ENCODE results near the gene C22orf15.

Gene C22orf15

GRCh38 chr22:23752090-23752691, 10.6 kb upstream of the C22orf15 start:
- H3K4me3 ChIP-seq (ENCODE audit: low read depth in 1 of 2, low read length in 2 of 2): no peak overlapping the region
- no peaks in the 10 kb centered on the region for H3K9me3 ChIP-seq (ENCODE audit: control insufficient read depth in 1 of 2, low read length in 2 of 2)
- H3K27me3 ChIP-seq (ENCODE audit: low read depth, low read length): no peaks in the 10 kb centered on the region
- no peaks in the 10 kb centered on the region for H3K36me3 ChIP-seq (ENCODE audit: control insufficient read depth in 1 of 2, insufficient read depth in 2 of 2, low read length in 2 of 2)
- H3K27ac ChIP-seq (ENCODE audit: low read length): no peak overlapping the region
- H3K4me1 ChIP-seq (ENCODE audit: control insufficient read depth in 1 of 2, insufficient read depth in 2 of 2, low read length in 2 of 2): peaks cover 7 to 19% of the 10 kb centered on the region in 2 donors

- Histone ChIP-seq H3K9me3 (ENCODE audit: control insufficient read depth in 1 of 2, low read length in 2 of 2) (no peaks in the 10 kb centered on the region), H3K4me1 (ENCODE audit: control insufficient read depth in 1 of 2, insufficient read depth in 2 of 2, low read length in 2 of 2) (peaks cover 7 to 19% of the 10 kb centered on the region in 2 donors), H3K27ac (ENCODE audit: low read length) (no peak overlapping the region), H3K36me3 (ENCODE audit: control insufficient read depth in 1 of 2, insufficient read depth in 2 of 2, low read length in 2 of 2) (no peaks in the 10 kb centered on the region), H3K4me3 (ENCODE audit: low read depth in 1 of 2, low read length in 2 of 2) (no peak overlapping the region), H3K27me3 (ENCODE audit: low read depth, low read length) (no peaks in the 10 kb centered on the region)
Measured at GRCh38 chr22:23752750-23753149, 10.0 kb upstream of the C22orf15 start.

GRCh38 chr22:23753385-23753784, 9.4 kb upstream of the C22orf15 start:
- H3K9me3 ChIP-seq (ENCODE audit: control insufficient read depth in 1 of 2, low read length in 2 of 2): no peaks in the 10 kb centered on the region
- H3K27me3 ChIP-seq (ENCODE audit: low read depth, low read length): no peaks in the 10 kb centered on the region
- H3K4me1 ChIP-seq (ENCODE audit: control insufficient read depth in 1 of 2, insufficient read depth in 2 of 2, low read length in 2 of 2): peaks cover 7 to 19% of the 10 kb centered on the region in 2 donors
- no peak overlapping the region for H3K27ac ChIP-seq (ENCODE audit: low read length)
- no peak overlapping the region for H3K4me3 ChIP-seq (ENCODE audit: low read depth in 1 of 2, low read length in 2 of 2)
- H3K36me3 ChIP-seq (ENCODE audit: control insufficient read depth in 1 of 2, insufficient read depth in 2 of 2, low read length in 2 of 2): no peaks in the 10 kb centered on the region

GRCh38 chr22:23754220-23754919, 8.4 kb upstream of the C22orf15 start, which contains the start of gene VPREB3:
Gene VPREB3, minus strand, starts transcription at chr22:23754425. Its CDS starts 62 bp downstream, at chr22:23754363.
- Histone ChIP-seq H3K27me3 (ENCODE audit: low read depth, low read length) (no peaks in the 10 kb centered on the region), H3K9me3 (ENCODE audit: control insufficient read depth in 1 of 2, low read length in 2 of 2) (no peaks in the 10 kb centered on the region), H3K27ac (ENCODE audit: low read length) (no peak within 1 kb of the TSS), H3K4me3 (ENCODE audit: low read depth in 1 of 2, low read length in 2 of 2) (no peak within 1 kb of the TSS), H3K36me3 (ENCODE audit: control insufficient read depth in 1 of 2, insufficient read depth in 2 of 2, low read length in 2 of 2) (no peaks in the 10 kb centered on the region), H3K4me1 (ENCODE audit: control insufficient read depth in 1 of 2, insufficient read depth in 2 of 2, low read length in 2 of 2) (peaks cover 7 to 19% of the 10 kb centered on the region in 2 donors)

GRCh38 chr22:23754980-23755636, 7.7 kb upstream of the C22orf15 start:
- H3K27me3 ChIP-seq (ENCODE audit: low read depth, low read length): no peaks in the 10 kb centered on the region
- no peaks in the 10 kb centered on the region for H3K9me3 ChIP-seq (ENCODE audit: control insufficient read depth in 1 of 2, low read length in 2 of 2)
- no peaks in the 10 kb centered on the region for H3K36me3 ChIP-seq (ENCODE audit: control insufficient read depth in 1 of 2, insufficient read depth in 2 of 2, low read length in 2 of 2)
- no peak overlapping the region for H3K27ac ChIP-seq (ENCODE audit: low read length)
- H3K4me3 ChIP-seq (ENCODE audit: low read depth in 1 of 2, low read length in 2 of 2): no peak overlapping the region
- H3K4me1 ChIP-seq (ENCODE audit: control insufficient read depth in 1 of 2, insufficient read depth in 2 of 2, low read length in 2 of 2): peaks cover 2 to 13% of the 10 kb centered on the region in 2 donors

- no peak overlapping the region for H3K27ac ChIP-seq (ENCODE audit: low read length)
- H3K4me3 ChIP-seq (ENCODE audit: low read depth in 1 of 2, low read length in 2 of 2): no peak overlapping the region
- no peaks in the 10 kb centered on the region for H3K36me3 ChIP-seq (ENCODE audit: control insufficient read depth in 1 of 2, insufficient read depth in 2 of 2, low read length in 2 of 2)
- no peaks in the 10 kb centered on the region for H3K27me3 ChIP-seq (ENCODE audit: low read depth, low read length)
- H3K9me3 ChIP-seq (ENCODE audit: control insufficient read depth in 1 of 2, low read length in 2 of 2): no peaks in the 10 kb centered on the region
- H3K4me1 ChIP-seq (ENCODE audit: control insufficient read depth in 1 of 2, insufficient read depth in 2 of 2, low read length in 2 of 2): peaks cover 0 to 7% of the 10 kb centered on the region in 2 donors
Measured at GRCh38 chr22:23755711-23756110, 7.1 kb upstream of the C22orf15 start.

- Histone ChIP-seq H3K4me3 (ENCODE audit: low read depth in 1 of 2, low read length in 2 of 2) (no peak overlapping the region), H3K36me3 (ENCODE audit: control insufficient read depth in 1 of 2, insufficient read depth in 2 of 2, low read length in 2 of 2) (no peaks in the 10 kb centered on the region), H3K27ac (ENCODE audit: low read length) (no peak overlapping the region), H3K4me1 (ENCODE audit: control insufficient read depth in 1 of 2, insufficient read depth in 2 of 2, low read length in 2 of 2) (peaks cover 0 to 3% of the 10 kb centered on the region in 2 donors), H3K27me3 (ENCODE audit: low read depth, low read length) (no peaks in the 10 kb centered on the region), H3K9me3 (ENCODE audit: control insufficient read depth in 1 of 2, low read length in 2 of 2) (no peaks in the 10 kb centered on the region)
Measured at GRCh38 chr22:23756891-23757290, 5.9 kb upstream of the C22orf15 start.

GRCh38 chr22:23759566-23759965, 3.2 kb upstream of the C22orf15 start:
- Histone ChIP-seq H3K36me3 (ENCODE audit: control insufficient read depth in 1 of 2, insufficient read depth in 2 of 2, low read length in 2 of 2) (no peaks in the 10 kb centered on the region), H3K9me3 (ENCODE audit: control insufficient read depth in 1 of 2, low read length in 2 of 2) (no peaks in the 10 kb centered on the region), H3K27ac (ENCODE audit: low read length) (no peak overlapping the region), H3K4me3 (ENCODE audit: low read depth in 1 of 2, low read length in 2 of 2) (no peak overlapping the region), H3K4me1 (ENCODE audit: control insufficient read depth in 1 of 2, insufficient read depth in 2 of 2, low read length in 2 of 2) (peaks cover 0 to 19% of the 10 kb centered on the region in 2 donors), H3K27me3 (ENCODE audit: low read depth, low read length) (no peaks in the 10 kb centered on the region)

GRCh38 chr22:23760056-23760455, 2.7 kb upstream of the C22orf15 start:
- no peak overlapping the region for H3K27ac ChIP-seq (ENCODE audit: low read length)
- no peaks in the 10 kb centered on the region for H3K36me3 ChIP-seq (ENCODE audit: control insufficient read depth in 1 of 2, insufficient read depth in 2 of 2, low read length in 2 of 2)
- no peaks in the 10 kb centered on the region for H3K9me3 ChIP-seq (ENCODE audit: control insufficient read depth in 1 of 2, low read length in 2 of 2)
- no peaks in the 10 kb centered on the region for H3K27me3 ChIP-seq (ENCODE audit: low read depth, low read length)
- H3K4me1 ChIP-seq (ENCODE audit: control insufficient read depth in 1 of 2, insufficient read depth in 2 of 2, low read length in 2 of 2): peaks cover 0 to 24% of the 10 kb centered on the region in 2 donors
- no peak overlapping the region for H3K4me3 ChIP-seq (ENCODE audit: low read depth in 1 of 2, low read length in 2 of 2)

- peaks cover 0 to 4% of the 10 kb centered on the region in 2 donors for H3K36me3 ChIP-seq (ENCODE audit: control insufficient read depth in 1 of 2, insufficient read depth in 2 of 2, low read length in 2 of 2)
- H3K27me3 ChIP-seq (ENCODE audit: low read depth, low read length): no peaks in the 10 kb centered on the region
- H3K27ac ChIP-seq (ENCODE audit: low read length): no peak overlapping the region
- H3K9me3 ChIP-seq (ENCODE audit: control insufficient read depth in 1 of 2, low read length in 2 of 2): no peaks in the 10 kb centered on the region
- H3K4me1 ChIP-seq (ENCODE audit: control insufficient read depth in 1 of 2, insufficient read depth in 2 of 2, low read length in 2 of 2): peaks cover 0 to 44% of the 10 kb centered on the region in 2 donors
- peak overlapping the region in 1 of 2 donors; percentile 53 for H3K4me3 ChIP-seq (ENCODE audit: low read depth in 1 of 2, low read length in 2 of 2)
Measured at GRCh38 chr22:23763579-23763945, 772 bp downstream of the C22orf15 start.

GRCh38 chr22:23763954-23764353, 1.2 kb downstream of the C22orf15 start:
- H3K4me1 ChIP-seq (ENCODE audit: control insufficient read depth in 1 of 2, insufficient read depth in 2 of 2, low read length in 2 of 2): peaks cover 0 to 46% of the 10 kb centered on the region in 2 donors

More at GRCh38 chr22:23763954-23764353, 1.2 kb downstream of the C22orf15 start:
- no peaks in the 10 kb centered on the region for H3K9me3 ChIP-seq (ENCODE audit: control insufficient read depth in 1 of 2, low read length in 2 of 2)
- no peaks in the 10 kb centered on the region for H3K27me3 ChIP-seq (ENCODE audit: low read depth, low read length)
- peak overlapping the region in 1 of 2 donors; percentile 53 for H3K4me3 ChIP-seq (ENCODE audit: low read depth in 1 of 2, low read length in 2 of 2)
- peaks cover 0 to 4% of the 10 kb centered on the region in 2 donors for H3K36me3 ChIP-seq (ENCODE audit: control insufficient read depth in 1 of 2, insufficient read depth in 2 of 2, low read length in 2 of 2)
- no peak overlapping the region for H3K27ac ChIP-seq (ENCODE audit: low read length)

Data from muscle layer of duodenum (tissue), 2 donors.